GM12801 (cell line): ENCODE data around the gene ADPRH.

Source experiments
- TF ChIP-seq, protein P1 (sequence below): IDR thresholded peaks from one replicate; pipeline ENCODE4 v1.5.1; 2011; ENCODE audit warnings: control low read depth; ENCODE audit not compliant: insufficient read length; ENCODE audit errors: extremely low read depth

ADPRH gene

DNA sequence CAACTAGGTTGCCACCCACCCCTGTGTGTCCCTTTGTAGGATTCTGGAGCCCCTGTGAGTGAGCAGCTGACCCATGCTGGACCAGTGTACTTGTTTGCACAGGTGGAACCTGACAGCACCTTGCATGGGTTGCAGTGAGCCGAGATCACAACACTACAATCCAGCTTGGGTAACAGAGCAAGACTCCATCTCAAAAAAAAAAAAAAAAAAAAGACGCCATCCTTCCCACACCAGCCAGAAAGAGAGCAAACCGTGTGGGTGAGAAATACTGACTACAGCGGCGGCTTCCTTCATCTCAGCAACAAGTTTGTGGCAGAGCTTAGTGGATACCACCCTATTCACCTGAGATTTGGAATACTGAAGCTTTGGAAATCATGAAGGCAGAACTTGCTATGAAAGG, 19.1 kb upstream of the ADPRH start:
- TF ChIP-seq, protein P1, sequence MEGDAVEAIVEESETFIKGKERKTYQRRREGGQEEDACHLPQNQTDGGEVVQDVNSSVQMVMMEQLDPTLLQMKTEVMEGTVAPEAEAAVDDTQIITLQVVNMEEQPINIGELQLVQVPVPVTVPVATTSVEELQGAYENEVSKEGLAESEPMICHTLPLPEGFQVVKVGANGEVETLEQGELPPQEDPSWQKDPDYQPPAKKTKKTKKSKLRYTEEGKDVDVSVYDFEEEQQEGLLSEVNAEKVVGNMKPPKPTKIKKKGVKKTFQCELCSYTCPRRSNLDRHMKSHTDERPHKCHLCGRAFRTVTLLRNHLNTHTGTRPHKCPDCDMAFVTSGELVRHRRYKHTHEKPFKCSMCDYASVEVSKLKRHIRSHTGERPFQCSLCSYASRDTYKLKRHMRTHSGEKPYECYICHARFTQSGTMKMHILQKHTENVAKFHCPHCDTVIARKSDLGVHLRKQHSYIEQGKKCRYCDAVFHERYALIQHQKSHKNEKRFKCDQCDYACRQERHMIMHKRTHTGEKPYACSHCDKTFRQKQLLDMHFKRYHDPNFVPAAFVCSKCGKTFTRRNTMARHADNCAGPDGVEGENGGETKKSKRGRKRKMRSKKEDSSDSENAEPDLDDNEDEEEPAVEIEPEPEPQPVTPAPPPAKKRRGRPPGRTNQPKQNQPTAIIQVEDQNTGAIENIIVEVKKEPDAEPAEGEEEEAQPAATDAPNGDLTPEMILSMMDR, result no peak

DNA sequence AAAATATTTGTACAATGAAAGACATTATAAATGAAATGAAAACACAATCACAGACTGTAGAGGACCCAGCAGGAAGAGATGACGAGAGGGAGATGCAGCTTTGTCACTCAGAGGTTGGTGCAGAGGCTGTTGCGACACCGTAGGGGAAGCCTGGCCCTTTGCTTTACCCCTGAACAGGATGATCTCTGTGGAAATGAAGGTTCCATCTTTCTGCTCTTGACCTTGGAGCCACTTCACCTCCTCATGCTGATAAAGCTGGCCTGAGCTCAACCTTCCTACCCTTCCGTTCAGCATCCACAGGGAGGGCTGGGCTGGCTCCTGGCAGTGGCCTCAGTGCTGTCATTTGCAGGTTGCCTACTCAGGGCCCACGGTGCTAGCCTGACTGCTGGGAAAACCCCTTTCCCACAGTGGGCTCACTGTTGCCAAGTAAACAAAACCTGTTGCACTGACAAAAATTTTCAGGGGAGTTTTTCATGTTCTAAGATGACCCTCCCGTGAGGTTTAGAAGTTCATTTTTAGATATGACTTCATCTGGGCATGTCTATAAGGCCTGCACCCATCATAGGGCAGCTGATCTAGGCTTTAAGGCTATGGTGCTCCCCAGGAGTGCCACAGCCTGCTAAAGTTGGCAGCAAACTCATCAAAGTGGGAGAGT, 16.9 kb upstream of the ADPRH start:
- TF ChIP-seq, protein P1, result no peak

DNA sequence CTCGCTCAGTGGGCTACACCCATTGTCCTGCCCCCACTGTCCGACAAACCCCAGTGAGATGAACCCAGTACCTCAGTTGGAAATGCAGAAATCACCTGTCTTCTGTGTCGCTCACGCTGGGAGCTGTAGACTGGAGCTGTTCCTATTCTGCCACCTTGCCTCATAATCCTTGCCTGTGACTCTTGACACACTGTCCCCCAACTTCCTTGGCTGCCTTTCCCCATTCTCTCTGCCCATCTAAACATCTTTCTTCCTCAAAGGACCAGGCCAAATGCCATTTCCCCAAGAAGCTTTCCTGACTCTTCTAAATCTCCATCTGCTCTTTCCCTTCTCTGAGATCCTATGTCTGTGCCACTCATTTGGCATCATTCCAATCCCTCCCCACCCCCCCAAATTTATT, 10.1 kb upstream of the ADPRH start:
- TF ChIP-seq, protein P1, result no peak

DNA sequence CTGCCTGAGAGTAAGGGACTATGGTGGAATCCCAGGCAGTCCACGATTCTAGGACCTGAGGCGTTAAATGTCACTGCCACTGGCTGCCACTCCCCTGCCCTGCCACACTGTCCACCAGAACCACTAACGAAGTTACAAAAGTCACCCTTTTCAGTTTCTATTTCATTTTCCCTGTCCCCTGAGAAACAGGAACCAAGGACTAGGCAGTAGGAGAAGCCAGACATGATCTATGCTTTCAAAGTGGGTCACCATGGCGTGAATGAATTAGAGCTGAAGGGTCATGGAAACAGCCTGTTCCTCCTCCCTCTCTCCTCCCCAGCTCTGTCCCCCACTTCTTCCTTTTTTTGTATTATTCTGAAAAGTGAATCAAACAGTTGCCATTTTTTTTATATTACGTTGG, 9.1 kb upstream of the ADPRH start:
- TF ChIP-seq, protein P1, result no peak

DNA sequence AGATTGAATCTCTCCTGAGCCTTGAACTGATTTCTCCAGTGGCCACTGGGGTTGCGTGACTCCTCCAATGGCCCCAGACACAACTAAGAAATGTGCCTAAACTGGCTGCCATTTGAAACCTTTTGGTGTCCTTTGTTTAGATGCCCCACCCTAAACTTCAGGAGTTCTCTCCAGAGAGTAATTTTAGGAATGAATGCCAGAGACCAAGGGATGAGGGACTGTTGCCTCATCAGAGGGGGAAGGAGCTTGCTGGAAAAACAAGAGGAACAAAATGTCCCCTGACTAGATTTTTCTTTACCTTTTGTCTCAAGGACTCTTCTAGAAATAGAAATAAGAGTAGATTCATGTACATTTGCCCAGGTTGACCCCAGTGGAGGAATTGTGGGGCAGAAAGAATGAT, 8.1 kb upstream of the ADPRH start:
- TF ChIP-seq, protein P1, result no peak

DNA sequence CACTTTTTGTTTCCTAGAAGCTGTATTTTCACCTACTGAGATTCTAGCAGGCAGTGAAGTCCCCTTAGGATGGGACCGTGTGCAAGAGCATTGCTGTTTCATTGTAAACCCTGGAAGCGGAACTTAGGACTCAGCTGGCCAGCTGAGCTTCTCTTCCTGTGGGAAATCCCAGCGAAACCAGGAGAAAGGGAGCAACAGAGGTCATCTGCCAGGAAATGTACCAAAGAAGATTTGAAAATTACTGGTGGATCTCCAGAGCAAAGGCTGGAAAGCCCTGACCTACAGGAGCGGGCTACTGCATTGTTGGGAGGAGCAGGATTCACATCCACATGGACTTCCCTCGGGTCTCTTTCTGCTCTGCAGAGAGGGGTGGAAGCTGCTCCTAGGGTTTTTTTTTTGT, 7.6 kb upstream of the ADPRH start:
- TF ChIP-seq, protein P1, result no peak

DNA sequence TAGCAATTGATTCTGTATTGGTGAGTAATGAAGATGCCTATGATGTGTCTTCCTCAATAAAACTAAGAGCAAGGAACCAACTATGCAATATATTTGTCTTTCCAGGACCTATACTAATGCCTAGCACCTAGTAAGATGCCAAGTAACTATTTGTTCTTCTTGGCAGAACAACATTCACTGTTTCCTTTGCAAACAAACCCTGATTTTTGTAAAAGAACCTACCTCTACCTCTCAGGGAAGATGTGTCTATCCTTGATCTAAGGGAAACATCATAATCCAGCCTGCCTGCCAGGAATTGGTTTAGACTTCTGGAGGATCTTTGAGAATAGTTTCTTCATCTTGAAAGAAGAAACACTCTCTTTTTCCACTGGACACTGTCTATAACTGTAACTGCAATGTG, 3.8 kb upstream of the ADPRH start:
- TF ChIP-seq, protein P1, result no peak
